GM12864 (cell line): Measurements from ENCODE around the gene KIF4A.

Experiments used
- DNase-seq: peaks from one replicate; pipeline ENCODE4 v3.0.0-alpha.2; 2011; ENCODE audit warnings: low read depth
- H3K4me3 ChIP-seq: 2 replicates; pipeline ENCODE4 v1.5.1; 2011; ENCODE audit warnings: mild to moderate bottlenecking, low read depth, low read length, control low read depth
- TF ChIP-seq, protein P1 (sequence below): IDR thresholded peaks from 2 replicates; pipeline ENCODE4 v1.5.1; 2011; ENCODE audit warnings: low read depth, mild to moderate bottlenecking, moderate library complexity, low read length, control low read depth, inconsistent platforms; ENCODE audit errors: missing control alignments

Gene KIF4A

DNA sequence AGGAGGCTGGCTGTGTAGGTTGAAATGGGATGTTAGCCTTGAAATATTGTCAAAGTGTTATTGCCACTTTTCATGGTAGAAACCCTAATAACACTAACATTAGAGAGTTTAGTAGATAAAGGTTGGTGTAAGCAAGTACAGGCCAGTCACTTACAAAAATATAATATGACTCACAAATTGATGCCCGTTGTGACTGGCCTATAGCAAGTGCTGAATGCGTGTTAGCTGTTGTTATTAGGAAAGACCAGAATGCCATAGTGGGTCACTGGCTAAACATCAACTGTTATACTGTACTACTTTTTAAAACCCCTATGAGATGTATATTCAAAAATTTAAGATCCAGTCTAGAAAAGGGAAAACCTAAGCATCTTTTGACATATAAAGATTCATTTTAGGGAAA, 112.8 kb downstream of the KIF4A start:
- TF ChIP-seq, protein P1, sequence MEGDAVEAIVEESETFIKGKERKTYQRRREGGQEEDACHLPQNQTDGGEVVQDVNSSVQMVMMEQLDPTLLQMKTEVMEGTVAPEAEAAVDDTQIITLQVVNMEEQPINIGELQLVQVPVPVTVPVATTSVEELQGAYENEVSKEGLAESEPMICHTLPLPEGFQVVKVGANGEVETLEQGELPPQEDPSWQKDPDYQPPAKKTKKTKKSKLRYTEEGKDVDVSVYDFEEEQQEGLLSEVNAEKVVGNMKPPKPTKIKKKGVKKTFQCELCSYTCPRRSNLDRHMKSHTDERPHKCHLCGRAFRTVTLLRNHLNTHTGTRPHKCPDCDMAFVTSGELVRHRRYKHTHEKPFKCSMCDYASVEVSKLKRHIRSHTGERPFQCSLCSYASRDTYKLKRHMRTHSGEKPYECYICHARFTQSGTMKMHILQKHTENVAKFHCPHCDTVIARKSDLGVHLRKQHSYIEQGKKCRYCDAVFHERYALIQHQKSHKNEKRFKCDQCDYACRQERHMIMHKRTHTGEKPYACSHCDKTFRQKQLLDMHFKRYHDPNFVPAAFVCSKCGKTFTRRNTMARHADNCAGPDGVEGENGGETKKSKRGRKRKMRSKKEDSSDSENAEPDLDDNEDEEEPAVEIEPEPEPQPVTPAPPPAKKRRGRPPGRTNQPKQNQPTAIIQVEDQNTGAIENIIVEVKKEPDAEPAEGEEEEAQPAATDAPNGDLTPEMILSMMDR = no peak
- DNase-seq = no peak
- H3K4me3 ChIP-seq = no peak overlapping the region

DNA sequence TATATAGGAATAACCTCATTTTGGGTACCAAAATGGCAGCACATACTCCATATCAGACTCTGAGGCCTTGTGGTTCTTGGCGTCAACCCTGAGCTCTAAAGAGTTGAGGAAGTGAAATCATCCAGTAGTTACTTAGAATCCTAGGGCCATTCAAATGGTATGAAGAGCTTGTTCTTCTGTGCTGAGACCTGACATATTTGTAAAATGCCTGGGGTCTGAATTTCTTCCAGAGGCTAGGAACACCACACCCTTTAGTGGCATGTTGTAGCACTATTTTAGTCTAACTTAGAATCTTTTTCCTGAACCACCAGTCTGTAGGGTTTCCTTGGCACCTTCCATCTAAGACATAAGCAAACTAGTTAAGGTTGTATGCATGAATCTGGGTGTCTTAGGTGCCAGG, 115.1 kb downstream of the KIF4A start:
- no peak overlapping the region for H3K4me3 ChIP-seq
- TF ChIP-seq, protein P1 = no peak
- no peak for DNase-seq

DNA sequence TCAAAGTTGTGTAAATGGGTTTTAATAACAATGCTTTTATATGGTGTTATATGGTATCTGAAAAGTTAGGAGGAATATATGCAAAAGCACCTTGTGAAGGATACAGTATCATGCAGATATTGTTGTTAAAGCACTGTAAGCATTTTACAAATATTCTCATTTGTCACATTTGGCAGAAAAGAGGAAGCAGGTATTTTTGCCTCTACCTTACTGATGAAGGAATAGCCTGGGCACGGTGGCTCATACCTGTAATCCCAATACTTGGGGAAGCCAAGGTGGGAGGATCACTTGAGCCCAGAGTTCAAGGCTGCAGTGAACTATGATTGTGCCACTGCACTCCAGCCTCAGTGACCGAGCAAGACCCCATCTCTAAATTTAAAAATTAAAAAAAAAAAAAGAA, 121.0 kb downstream of the KIF4A start:
- no peak for DNase-seq
- H3K4me3 ChIP-seq = no peak overlapping the region
- TF ChIP-seq, protein P1 = no peak

DNA sequence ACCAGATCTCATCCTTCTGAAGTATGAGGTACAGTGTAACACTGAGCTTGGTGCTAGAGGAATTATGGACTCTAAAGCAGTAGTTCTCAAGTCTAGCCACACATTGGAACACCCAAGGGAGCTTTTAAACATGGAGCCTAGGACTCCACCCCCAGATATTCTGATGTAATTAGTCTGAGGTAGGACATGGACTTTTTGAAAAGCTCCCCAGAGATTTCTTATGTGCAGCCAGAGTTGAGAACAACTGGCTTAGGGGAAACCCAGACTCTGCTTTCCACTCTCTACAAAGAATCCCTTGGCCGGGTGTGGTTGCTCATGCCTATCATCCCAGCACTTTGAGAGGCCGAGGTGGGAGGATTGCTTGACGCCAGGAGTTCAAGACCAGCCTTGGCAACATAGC, 121.6 kb downstream of the KIF4A start:
- no peak for DNase-seq
- TF ChIP-seq, protein P1 = no peak
- H3K4me3 ChIP-seq = no peak overlapping the region

DNA sequence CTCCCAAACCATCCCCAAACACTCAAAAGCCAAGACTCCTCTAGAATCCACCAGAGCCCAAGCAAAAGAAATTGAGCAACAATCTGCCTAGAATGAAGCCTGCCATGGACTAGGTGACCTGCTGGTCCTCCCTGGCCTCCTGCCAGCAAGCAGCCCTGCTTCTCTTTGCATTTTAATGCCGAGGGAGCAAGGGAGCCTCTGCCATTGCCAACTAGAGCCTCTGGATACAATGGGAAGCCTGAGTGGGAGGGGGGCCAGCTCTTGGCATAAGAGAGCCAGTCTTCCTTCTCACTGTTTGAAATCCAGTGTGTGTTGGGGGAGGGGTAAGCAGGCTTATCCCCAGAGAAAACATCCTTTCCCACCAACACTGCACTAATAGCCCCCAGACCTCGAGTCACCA, 131.7 kb downstream of the KIF4A start:
- no peak for DNase-seq
- H3K4me3 ChIP-seq = no peak overlapping the region

DNA sequence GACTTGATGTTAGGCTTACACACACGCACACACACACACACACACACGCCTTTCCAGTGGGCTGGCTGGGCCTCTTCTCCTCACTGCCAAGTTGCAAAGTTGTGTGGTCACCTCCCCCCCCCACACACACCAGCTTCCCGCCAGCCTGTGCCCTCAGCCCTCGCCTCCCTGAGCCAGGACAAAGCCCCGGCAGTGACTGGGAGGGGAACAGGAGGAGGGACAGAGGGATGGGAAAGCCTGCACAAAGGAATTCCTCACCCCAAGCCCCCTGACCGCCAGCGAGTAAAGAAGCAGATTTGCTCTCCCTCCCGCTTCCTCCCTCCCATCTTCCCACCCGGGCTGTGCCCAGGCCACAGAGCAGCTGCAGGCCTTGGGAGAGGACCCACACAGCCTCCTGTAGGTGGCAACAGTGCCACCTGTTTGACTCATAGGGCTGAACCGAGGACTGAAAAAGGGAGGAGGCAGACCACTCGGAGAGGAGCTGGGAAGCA, 133.0 kb downstream of the KIF4A start, which contains the start of gene GDPD2:
Gene GDPD2, plus strand, starts transcription at position 464 of the 491 bp plus-strand sequence. CDS start 1,671 bp downstream, outside the sequence.
- H3K4me3 ChIP-seq = no peak within 1 kb of the TSS
- TF ChIP-seq, protein P1 = no peak
- no peak for DNase-seq

More for the DNA sequence above, 131.7 kb downstream of the KIF4A start:
- TF ChIP-seq, protein P1 = no peak

DNA sequence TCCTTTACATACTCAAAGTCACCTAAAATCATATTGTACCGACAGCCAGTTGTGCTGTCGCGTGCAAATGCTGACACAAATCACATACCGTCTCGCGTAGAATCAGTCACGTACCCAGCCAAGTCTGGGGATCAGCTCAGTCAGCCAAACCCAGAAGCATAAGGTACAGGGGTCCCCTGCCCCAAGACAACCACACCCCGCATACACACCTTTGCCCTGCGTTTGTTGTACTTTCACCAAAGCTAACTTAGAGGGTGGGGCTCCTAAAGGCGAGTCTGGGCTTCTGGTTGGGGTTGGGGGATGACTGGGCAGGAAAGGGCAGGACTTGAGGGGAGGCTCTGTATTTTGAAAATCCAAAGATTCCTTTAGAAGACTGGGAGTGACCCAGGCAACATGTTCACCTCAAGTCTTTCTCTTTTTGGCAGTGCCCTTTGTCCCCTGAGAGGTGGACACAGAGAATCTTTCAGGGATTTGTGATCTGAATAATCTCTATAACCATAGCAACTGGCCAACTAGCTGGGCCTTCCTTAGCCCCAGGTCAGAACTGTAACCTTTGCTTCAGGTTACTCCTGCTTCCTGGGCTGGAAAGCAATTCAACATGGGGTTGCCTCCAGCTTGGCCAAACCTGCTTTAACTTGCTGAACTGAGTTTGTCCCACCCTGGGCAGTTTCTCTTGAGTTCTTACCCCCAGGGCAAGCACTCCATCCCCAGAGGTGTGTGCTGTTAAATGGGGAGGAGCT, 134.2 kb downstream of the KIF4A start:
- TF ChIP-seq, protein P1 = no peak
- no peak overlapping the region for H3K4me3 ChIP-seq

More for the DNA sequence above, 134.2 kb downstream of the KIF4A start:
- no peak for DNase-seq
